NCI-H2107 treated with DMSO at 0.1 percent for 48 hours (cell line): ENCODE measurements around the gene EPO.
A peak's percentile ranks its signal among the peaks of the same experiment; 100 is the strongest.

ENCODE experiments used
- DNase-seq: peaks from one replicate; lab custom pipeline; 2025; ENCODE audit not compliant: unreplicated experiment; lab: John Stamatoyannopoulos, UW

The EPO gene

DNA sequence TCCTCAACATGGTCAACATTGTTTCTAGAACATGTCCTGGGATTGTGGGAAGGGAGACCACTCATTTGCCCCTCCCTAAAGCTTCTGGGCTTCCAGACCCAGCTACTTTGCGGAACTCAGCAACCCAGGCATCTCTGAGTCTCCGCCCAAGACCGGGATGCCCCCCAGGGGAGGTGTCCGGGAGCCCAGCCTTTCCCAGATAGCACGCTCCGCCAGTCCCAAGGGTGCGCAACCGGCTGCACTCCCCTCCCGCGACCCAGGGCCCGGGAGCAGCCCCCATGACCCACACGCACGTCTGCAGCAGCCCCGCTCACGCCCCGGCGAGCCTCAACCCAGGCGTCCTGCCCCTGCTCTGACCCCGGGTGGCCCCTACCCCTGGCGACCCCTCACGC lies at the start of gene EPO:
Gene EPO (plus strand): TSS at position 190 of the 392 bp plus-strand sequence. CDS start 513 bp downstream, outside the sequence.
- no peak for DNase-seq

DNA sequence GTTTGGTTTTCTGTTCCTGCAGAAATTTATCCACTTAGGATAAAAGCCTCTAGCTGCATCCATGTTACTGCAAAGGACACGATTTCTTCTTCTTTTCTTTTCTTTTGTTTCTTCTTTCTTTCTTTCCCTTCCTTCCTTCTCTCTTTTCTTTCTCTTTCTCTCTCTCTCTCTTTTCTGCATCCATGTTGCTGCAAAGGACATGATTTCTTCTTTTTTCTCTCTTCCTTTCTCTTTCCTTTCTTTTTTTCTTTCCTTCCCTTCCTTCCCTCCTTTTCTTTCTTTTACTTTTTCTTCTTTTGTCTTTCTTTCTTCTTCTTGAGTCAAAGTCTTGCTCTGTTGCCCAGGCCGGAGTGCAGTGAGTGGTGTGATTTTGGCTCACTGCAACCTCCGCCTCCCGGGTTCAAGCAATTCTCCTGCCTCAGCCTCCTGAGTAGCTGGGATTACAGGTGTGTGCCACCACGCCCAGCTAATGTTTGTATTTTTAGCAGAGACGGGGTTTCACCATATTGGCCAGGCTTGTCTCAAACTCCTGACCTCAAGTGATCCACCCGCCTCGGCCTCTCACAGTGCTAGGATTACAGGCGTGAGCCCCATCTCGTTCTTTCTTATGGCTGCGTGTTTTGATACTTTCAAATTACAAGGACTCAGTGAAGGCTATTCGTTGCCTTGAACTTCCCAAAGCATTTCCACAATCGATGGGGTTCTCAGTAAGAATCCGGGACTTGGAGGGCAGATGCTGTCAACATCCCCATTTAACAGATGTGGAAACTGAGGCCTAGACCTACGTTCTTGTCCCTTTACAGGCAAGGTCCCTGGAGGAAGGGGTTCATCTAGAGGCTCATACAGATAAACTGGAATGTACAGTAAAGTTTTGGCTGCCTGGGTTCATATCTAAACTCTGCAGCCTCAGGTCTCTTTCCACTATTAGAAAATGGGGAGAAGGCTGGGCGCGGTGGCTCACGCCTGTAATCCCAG lies 48.6 kb upstream of the EPO start:
- DNase-seq, result no peak

DNA sequence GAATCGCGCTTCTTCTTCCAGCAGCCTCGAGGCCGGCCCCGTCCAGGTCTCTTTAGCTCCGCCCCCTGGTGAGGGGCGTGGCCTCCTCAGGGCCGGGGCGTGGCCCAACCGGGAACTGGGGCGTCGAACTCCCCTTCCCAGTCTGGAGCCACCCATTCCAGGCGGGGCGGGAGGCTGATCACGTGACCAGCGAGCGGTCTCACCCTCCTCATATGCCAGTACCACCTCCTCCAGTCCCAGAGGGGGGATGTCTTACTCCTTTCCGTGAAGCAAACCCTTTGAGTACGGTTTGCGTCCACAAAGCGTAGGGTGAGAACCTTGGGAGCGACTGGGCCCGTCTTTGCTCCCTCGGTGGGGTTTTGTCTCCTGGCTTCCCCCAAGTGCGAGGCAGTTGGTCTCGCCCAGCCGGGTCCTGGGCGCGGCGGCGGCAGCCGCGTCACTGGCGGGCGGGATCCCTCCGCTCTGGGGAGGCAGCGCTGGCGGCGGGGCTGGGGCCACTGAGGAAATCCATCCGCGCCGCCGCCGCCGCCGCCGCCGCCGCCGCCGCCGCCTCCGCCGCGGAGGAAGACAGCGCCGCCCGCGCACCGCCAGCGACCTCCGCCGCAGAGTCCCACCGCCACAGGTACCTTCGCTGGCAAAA lies 46.8 kb upstream of the EPO start, which contains the start of gene GNB2:
Gene GNB2 (plus strand): TSS at position 439 of the 640 bp plus-strand sequence. CDS start 2,526 bp downstream, outside the sequence.
- peak; percentile 95 for DNase-seq

DNA sequence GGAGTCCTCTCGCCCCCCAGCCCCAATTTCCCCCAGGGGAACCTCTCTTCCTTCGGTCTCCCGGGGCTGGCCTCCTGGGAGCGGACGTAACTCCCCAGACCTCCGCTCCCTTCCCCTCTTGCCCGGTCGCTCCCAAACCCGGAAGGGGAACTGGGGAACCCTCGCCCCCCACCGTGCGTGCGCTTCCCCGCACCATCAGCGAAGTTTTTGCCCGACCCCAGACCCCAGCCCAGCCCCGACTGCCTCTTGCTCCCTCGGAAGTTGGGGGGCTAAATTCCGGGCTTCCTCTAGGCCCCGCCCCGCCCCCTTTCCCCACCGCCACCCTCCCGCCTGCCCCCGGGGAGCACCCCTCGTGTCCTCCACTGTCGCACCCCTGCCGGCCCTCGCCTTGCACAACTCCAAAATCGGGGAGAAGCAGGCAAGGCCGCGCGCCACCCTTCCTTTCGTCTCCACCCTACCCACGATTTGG lies 46.3 kb upstream of the EPO start:
- no peak for DNase-seq

DNA sequence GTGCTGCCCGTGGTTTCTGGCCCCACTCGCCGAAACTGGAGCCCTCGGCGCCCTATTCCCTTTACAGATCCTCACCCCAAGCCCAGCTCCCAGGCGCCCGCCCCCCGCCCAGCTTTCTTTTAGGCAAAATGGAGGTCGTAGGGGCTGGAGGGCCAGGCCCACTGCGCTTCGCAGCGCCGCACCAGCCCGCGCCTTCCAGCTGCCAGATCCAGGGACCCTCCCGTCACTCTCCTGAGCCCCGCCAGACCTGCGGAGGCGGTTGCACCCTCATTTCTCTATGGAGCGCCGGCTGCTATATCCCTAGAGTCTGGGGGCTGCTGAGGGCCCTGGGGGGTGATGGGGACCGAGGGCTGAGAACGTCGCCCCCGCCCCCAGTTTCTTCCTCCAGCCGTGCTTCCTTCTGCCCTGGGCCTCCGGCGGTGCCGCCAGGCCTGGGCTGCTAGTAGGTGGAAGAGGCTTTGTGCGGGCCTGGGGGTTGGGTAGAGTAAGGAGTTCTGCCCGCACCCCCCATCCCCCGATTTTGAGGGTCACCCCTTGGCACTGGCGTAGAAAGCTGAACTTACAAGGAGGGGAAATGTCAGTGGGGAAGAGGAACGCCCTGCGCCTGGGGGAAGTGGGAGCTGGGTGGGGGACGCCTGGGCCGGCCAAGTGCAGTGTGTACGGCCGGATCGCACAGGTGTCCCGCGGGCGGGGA lies 45.7 kb upstream of the EPO start:
- DNase-seq, result no peak

DNA sequence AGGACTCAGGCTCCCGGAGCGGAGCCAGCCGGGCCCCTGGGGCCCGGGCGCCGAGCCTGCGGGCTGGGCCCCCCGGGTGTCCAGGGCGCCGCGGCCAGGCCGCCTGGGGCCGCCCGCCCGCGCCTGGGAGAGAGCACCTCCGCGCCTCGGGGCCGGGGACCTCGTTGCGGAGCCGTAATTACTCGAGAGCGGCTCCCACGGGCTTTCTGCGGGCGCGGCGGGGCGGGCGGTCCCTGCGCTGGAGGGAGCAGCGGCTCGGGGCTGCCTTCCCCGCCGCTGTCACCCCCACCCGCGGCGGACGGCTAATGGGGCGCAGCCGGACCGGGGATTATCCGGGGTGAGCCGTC lies 45.2 kb upstream of the EPO start:
- DNase-seq, result no peak

DNA sequence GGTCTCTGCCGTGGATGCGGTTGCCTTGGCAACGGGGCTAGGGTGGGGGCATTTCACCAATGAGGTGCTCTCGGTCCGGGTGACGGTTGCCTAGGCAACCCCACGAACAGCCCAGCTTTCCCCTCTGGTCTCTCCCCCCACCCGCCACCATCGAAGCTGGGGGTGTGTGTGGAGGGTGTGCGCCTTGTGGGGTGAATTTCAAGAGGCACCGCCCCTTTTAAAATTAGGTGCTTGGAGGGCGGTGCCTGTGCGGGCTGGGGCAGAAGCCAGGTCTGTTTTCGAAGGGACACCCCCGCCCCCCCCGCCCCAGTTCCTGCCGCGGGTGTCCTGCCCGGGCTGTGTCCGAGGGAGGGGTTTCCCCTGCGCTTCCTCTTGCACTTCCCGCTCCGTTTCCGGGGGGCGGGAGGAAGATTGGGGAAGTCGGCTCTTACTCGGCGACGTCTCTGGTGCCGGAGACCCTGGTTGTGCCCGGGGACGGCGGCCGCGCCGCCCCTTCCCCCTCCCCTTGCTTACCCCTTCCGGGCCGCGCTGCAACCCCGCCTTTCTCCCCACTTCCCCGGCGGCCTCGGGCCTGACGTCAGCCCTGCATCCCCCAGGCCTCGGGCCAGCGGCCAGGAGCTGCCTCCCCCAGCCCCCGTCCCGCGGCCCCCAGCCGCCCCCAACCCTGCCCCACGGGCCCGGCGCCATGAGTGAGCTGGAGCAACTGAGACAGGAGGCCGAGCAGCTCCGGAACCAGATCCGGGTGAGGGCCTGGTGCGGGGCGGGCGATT lies 44.5 kb upstream of the EPO start:
- DNase-seq, result peak; percentile 21

DNA sequence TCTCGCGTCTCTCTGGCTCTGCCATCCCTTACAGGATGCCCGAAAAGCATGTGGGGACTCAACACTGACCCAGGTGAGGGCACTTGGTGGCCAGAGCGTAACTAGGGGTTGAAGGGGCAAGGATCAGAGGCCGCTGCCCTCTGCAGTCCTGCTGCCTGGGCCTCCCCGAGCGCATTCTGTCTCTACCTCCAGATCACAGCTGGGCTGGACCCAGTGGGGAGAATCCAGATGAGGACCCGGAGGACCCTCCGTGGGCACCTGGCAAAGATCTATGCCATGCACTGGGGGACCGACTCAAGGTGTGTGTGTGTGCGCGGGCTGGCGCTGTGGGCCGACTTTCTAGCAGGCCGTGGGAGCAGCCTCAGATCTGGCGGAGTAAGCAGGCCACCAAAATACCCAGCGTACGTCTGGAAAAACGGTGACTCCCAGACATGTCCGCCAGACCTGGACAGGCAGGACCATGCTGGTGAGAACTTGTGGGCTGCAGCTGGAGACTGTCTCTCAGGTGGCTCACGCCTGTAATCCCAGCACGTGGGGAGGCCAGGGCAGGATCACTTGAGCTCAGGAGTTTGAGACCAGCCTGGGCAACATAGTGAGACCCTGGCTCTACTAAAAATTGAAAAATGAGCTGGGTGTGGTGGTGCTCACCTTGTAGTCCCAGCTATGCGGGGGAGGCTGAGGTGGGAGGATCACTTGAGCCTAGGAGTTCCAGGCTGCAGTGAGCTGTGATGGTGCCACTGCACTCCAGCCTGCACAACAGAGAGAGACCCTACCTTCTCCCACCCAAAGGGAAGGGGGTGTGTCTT lies 43.6 kb upstream of the EPO start:
- DNase-seq, result no peak

DNA sequence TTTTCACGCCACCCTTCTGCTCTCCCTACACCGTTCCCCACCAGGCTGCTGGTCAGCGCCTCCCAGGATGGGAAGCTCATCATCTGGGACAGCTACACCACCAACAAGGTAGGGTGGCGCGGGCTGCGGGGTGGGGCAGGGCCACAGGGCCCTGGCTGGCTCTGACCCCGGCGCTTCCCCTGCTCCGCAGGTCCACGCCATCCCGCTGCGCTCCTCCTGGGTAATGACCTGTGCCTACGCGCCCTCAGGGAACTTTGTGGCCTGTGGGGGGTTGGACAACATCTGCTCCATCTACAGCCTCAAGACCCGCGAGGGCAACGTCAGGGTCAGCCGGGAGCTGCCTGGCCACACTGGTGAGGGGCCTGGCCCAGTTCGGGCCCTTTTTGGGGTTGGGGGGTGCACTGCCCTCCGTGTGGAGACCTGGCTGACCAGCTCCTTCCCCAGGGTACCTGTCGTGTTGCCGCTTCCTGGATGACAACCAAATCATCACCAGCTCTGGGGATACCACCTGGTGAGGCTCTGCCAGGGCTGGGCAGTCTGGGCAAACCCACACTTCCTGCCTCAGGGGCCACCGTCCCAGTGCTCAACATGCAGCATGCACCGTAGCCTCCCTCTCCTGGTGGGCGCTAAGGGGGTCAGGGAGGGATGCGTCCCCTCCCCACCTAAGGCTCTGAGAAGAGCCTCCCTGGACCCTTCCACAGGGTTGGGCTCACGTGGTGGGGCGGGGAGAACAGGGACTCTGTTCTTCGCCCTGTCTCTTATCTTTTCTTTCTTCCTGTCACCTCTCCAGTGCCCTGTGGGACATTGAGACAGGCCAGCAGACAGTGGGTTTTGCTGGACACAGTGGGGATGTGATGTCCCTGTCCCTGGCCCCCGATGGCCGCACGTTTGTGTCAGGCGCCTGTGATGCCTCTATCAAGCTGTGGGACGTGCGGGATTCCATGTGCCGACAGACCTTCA lies 42.7 kb upstream of the EPO start:
- no peak for DNase-seq

DNA sequence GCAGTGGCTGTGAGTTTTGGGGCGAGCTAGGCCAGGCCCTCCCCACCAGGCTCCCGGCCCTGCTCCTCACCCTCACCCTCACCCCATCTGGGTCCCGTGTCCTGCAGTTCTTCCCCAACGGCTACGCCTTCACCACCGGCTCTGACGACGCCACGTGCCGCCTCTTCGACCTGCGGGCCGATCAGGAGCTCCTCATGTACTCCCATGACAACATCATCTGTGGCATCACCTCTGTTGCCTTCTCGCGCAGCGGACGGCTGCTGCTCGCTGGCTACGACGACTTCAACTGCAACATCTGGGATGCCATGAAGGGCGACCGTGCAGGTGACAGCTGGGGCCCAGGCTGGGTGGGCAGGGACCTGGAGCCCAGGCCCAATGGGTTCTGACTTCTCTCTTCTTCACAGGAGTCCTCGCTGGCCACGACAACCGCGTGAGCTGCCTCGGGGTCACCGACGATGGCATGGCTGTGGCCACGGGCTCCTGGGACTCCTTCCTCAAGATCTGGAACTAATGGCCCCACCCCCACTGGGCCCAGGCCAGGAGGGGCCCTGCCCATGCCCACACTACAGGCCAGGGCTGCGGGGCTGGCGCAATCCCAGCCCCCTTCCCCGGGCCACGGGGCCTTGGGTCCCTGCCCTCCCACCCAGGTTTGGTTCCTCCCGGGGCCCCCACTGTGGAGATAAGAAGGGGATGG lies 41.8 kb upstream of the EPO start:
- no peak for DNase-seq

DNA sequence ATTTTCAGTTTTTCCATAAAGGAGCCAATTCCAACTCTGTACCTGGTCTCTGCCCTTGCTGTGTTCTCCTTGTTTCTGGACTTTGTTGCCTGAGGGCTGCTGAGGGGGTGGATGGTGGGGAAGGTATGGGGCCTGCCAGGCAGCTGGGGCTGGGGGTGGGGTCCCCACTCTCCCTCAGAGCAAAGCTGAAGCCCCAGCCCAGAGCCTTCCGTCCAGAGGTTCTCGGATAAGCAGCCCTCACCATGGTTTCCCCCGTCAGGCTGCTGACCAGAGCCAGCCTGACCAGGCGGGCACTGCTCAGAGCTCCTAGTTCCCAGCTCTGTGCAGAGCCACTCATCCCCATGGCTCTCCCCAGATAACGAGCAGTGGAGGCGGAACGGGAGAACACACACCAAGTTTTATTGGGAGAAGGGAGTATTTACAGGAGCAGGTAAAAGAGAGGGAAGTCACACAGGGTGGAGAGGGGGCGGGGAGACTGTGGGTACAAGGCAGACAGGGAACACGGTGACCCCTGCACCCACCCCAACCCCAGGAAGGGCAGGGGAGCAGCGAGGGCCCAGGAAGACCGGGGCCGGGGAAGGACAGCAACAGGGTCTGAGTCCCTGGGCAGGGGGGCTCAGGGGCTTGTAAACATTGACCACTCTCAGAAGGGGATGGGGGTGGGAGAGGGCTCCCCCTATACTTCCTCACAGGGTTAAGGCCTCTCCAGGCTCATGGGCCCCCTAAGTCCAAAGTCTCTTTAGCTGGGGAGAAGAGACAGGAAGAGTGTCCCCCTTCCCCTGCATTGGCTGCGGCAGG lies 40.9 kb upstream of the EPO start:
- DNase-seq, result no peak

DNA sequence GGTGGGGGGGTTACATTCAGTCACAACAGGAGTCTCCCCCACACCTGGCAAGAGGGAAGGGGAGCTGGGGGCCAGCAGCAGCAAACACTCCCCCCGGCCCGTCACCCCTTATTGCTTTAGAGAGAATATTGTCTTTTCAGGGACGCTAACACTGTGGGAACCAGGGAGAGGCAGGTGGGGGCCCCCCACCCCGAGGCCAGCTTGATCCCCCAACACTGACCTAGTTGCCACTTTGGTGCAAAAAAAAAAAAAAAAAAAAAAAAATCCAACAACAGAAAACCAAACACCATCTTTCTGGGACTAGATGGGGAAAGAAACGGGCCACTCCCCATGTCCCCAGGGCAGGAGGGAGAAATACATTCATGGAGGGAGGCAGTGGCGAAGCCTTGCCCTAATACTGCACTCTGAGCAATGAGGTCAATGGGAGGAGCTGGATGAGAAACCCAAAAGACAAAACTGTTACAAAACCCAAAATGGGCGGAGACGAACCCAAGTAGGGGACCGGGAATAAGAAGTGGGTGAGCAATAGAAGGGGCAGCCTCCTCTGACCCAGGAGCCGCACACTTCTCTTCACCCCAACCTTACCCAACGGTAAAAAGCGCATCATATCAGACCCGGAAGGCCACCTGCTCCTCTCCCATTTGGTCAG lies 40.2 kb upstream of the EPO start:
- DNase-seq, result no peak

DNA sequence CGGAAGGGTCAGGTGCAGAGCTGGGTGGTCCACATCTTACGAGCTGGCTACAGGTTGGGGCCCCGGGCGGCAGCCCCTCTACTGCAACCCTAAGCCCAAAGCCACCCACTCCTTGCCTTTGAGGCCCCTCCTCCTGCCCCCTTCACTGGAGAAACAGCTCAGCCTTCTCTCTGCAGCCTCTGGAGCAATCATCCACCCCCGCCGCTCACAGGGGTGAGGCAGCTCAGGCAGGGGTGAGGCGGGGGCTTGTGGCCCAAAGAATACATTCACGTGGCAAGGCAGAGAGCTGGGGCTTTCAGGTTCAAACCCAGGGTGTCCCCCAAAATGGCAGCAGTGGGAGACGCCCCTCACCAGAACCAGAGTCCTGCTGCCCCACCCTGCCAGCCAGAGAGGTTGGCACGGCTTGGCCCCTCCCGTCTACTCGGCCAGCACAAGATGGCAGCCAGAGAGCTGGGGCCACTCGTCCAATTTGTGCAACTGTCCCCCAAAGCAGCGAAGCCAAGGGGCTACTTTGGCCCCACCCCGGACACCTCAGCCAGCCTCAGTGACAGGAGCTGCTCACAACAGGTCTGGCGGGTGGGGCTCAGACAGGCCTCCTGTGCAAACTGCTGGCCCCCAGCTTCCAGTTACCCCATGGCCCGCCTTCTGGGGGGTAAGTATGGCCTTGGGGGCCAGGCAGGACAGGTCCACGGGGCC lies 39.5 kb upstream of the EPO start:
- no peak for DNase-seq

DNA sequence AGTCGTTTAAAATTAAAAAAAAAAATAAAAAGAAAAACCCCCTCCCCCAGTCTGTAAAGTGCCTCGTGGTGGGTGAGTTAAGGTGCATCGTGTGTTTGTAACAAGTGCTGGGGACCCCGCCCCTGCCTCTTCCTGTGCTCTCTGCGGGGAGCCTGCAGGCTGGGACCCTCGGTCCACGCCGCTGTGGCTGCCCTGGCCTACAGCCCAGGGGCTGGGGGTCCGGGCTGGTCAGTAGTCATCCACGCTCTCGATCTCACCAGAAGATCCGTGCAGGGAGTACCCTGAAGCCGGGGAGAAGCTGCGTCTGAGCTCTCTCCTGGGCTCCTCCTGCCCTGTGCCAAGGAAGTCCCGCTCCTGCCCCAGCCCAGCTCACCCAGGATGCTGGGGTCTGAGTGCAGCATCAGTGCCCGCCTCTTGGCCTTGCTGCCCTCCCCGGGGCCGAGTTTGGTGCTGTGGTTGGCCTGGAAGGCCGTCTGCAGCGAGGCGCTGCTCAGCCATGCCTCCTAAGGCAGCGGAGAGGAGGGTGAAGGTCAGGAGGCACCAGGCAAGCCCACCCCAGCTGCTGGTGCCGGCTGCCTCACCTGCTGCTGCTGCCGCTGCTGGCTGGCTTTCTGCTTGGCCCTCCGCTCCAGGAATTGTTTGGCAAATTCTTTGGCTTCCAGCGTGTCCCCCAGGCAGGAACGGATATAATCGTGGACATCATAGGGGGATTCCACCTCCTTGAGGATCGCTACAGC lies 38.6 kb upstream of the EPO start:
- no peak for DNase-seq

DNA sequence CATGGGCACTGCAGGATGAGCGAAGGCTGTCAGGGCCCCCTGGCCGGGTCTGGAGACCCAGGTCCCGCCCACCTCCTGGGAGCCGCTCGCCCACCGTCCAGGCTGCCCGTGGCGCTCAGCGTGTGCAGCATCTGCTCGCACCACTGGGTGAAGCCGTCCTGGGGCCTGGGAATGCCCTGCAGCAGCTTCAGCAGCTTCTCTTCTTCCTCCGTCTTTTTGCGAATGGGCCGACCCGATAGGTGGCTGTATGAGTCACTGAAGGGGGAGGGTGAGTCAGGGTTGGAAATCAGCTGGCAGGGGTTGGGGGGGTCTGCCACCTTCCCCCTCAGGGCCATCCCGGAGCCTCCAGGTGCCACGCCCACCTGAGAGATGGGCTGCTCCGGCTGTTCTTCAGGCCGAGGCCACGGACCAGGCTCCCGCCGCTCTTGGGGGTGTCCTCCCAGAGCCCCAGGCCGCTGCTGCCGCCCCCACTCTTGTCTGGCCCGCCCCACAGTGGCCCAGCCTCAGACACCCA lies 38.0 kb upstream of the EPO start:
- no peak for DNase-seq
